Stimulated activated naive CD8-positive, alpha-beta T cell treated with anti-CD3 and anti-CD28 coated beads, Interleukin-15, Interleukin-2, amounts not matched to agents 100 U/mL and 50 U/mL, for 24 hours (primary cell): ENCODE results near the gene NPAT.
"Not testable (repeated sequence)": the region's sequence is repeated elsewhere in the genome, so short reads cannot be mapped to it uniquely, and the experiment has no call there.

ENCODE experiments used
- ATAC-seq: fragments of 150-1000 bp; cut with Tn5 transposase; one replicate; pipeline ENCODE4 v1.10.0; 2021
- DNase-seq: peaks from one replicate; pipeline ENCODE4 v3.0.0; 2021

Gene NPAT

GRCh38 chr11:108218912-108219783, 3.3 kb downstream of the NPAT start:
- no peak for DNase-seq
- no peak for ATAC-seq

GRCh38 chr11:108218455-108218854, 4.0 kb downstream of the NPAT start:
- DNase-seq (no peak), ATAC-seq (no peak)

GRCh38 chr11:108216988-108217387, 5.5 kb downstream of the NPAT start:
- ATAC-seq (no peak), DNase-seq (no peak)

GRCh38 chr11:108213784-108214183, 8.7 kb downstream of the NPAT start:
- DNase-seq (no peak), ATAC-seq (no peak)

GRCh38 chr11:108210441-108210840, 12.0 kb downstream of the NPAT start:
- ATAC-seq (no peak), DNase-seq (no peak)

- ATAC-seq (no peak), DNase-seq (no peak)
These were observed 14.8 kb downstream of the NPAT start for GRCh38 chr11:108207683-108208060.

GRCh38 chr11:108206969-108207682, 15.3 kb downstream of the NPAT start:
- ATAC-seq (no peak), DNase-seq (no peak)

GRCh38 chr11:108206171-108206570, 16.3 kb downstream of the NPAT start:
- no peak for ATAC-seq
- no peak for DNase-seq

- DNase-seq (no peak), ATAC-seq (no peak)
These were observed 17.4 kb downstream of the NPAT start for GRCh38 chr11:108204929-108205499.

- DNase-seq (no peak), ATAC-seq (no peak)
These were observed 18.1 kb downstream of the NPAT start for GRCh38 chr11:108204376-108204775.

GRCh38 chr11:108203075-108203474, 19.4 kb downstream of the NPAT start:
- no peak for ATAC-seq
- DNase-seq: no peak

GRCh38 chr11:108199446-108200321, 22.8 kb downstream of the NPAT start:
- DNase-seq: peak; percentile 70
- ATAC-seq: peak; percentile 88

GRCh38 chr11:108198833-108199232, 23.6 kb downstream of the NPAT start:
- no peak for DNase-seq
- ATAC-seq: no peak

- no peak for DNase-seq
- peak; percentile 7 for ATAC-seq
These were observed 25.1 kb downstream of the NPAT start for GRCh38 chr11:108197351-108197750.

- DNase-seq (no peak), ATAC-seq (peak; percentile 4)
These were observed 25.5 kb downstream of the NPAT start for GRCh38 chr11:108196901-108197300.

GRCh38 chr11:108193725-108194124, 28.7 kb downstream of the NPAT start:
- no peak for ATAC-seq

GRCh38 chr11:108177570-108177969, 44.9 kb downstream of the NPAT start:
- ATAC-seq: no peak
- no peak for DNase-seq

More at GRCh38 chr11:108193725-108194124, 28.7 kb downstream of the NPAT start:
- DNase-seq: no peak

- DNase-seq (no peak), ATAC-seq (no peak)
These were observed 52.3 kb downstream of the NPAT start for GRCh38 chr11:108170184-108170583.

GRCh38 chr11:108167624-108168023, 54.8 kb downstream of the NPAT start:
- no peak for DNase-seq
- ATAC-seq: no peak

GRCh38 chr11:108162878-108163277, 59.6 kb downstream of the NPAT start:
- DNase-seq, ATAC-seq: not testable (repeated sequence)

GRCh38 chr11:108160970-108161566, 61.4 kb downstream of the NPAT start:
- ATAC-seq (peak; percentile 59), DNase-seq (no peak)

- DNase-seq (no peak), ATAC-seq (no peak)
These were observed 67.8 kb downstream of the NPAT start for GRCh38 chr11:108154591-108154990.
